Esophagus mucosa (tissue), 1 donor: Measurements from ENCODE around the gene ROR2. TPM values are rescaled to one million over a fixed set of nuclear protein-coding genes. Genes with fewer than 3 reads are reported as not detected.
"Not testable (repeated sequence)": the region's sequence is repeated elsewhere in the genome, so short reads cannot be mapped to it uniquely, and the experiment has no call there.

Source experiments
- ATAC-seq: fragments of 200-7000 bp; cut with Tn5 transposase; one replicate; pipeline ENCODE4 v1.9.1; 2020
- total RNA-seq: library from RNA; stranded (reverse); gene quantifications from one replicate; pipeline ENCODE4 v1.2.4, GENCODE V29; 2023
- donor health status: DM: yes; HTN: yes; CAD: no.

The ROR2 gene
- total RNA-seq, 1 donor from 2014 or later = 2.5 TPM

DNA sequence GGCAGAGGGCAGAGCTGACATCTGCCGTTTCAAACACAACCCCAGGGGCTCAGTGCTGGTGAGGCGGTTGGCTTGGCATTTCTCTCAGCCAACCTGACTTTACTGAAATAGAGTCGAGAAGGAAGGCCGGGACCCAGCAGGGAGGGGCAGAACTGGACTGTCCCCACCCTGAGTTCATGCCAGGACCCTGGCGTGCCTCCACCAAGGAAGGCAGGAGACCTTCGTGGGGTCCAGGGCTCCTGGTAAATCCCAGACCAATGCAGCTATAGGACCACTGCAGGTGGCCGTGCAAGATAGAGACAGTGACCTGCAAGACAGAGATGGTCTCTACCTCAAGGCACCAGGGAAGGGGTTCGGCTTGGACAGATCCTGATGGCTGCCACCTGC, 132.9 kb downstream of the ROR2 start:
- no peak for ATAC-seq

DNA sequence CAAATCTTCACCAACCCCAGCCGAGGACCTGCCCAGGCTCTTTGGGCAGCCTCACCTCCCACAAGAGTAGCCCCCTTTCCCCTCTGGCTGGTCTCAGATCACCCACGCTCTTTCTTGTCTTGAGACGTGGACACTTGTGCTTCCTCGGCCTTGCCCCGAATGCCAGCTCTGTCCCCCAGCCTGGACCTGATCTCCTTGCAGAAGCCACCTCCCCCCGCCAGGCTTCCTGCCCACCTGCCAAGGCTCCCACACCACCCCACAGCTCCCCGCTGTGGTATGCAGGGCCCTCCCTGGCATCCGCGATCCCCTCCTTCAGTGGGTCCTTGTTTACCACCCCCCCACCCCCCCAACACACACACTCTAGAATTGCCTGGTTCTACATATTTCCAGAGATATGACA, 133.7 kb downstream of the ROR2 start:
- ATAC-seq = no peak

- no peak for ATAC-seq
Measured at GRCh38 chr9:91815896-91816295, 134.1 kb downstream of the ROR2 start.

GRCh38 chr9:91814753-91815152, 135.3 kb downstream of the ROR2 start:
- no peak for ATAC-seq

- no peak for ATAC-seq
Measured at GRCh38 chr9:91814201-91814600, 135.8 kb downstream of the ROR2 start.

GRCh38 chr9:91813176-91813795, 136.7 kb downstream of the ROR2 start:
- no peak for ATAC-seq

- ATAC-seq = no peak
Measured at GRCh38 chr9:91812191-91812590, 137.8 kb downstream of the ROR2 start.

DNA sequence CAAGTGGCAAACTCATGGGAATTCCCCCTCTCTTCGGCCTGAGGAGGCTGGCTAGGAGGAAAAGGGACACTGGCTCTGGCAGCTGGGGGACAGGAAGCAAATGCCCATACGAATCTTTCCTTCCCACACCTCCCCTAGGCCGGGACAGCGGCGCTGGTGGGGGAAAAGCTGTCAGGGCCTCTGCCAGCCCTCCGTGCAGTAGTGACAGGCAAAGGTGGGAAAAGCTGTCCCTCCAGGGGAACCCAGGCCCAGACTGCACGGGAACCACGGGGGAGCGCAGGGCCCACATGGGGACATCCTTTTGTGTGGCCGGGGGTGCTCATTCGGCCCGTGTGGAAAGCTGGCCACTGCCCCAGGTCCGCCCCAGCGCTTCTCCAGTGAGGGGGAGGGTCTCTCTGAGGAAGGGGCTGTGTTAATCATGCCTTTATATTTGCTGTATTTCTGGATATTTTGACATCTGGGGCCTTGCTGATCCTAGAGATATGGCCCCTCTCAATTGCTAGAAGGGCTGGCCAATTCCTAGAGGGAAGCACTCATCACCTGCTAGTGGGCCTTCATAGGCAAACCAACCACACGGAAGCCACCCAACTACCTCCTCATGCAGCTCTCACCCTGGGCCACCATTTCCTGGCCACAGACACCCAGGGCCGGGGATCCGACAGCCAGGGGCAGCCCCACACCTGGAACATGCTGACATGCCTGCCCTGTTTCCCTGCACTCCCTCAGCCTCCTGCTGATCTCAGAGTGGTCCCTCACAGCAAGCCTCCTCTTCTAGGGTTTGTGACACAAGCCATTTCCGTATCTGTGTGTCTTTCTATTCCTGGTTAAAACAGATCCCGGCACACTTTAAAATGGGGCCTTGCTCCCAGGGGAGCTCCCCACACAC, 138.8 kb downstream of the ROR2 start:
- no peak for ATAC-seq

DNA sequence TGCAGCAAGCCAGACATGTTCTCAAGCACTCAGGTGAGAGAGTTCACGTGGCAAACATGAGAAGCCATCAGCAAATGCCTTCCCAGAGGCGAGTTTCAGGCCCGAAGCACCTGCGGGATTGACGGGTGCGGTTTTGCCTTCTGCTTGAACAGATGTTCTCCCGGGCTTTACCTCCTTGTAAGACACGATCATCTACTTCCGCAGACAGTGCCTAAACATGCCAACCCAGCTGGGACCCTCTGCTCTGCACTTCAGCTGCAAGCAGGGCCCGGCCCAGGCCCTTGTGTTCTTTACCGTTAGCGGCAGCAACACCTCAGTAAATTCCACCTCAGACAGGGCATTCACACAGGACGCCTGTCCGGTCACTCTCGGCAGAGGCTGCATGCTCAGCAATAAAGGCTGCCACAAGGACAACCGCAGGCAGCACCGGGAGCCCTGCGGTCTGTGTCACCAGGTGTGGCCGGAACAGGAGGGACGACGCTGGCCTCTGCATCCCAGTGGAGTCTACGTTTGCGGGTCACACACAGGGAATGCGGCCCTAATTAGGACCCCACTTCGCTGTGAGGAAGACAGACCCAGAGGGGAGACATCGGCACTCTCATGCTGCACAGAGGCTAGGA, 139.6 kb downstream of the ROR2 start:
- ATAC-seq = no peak

- ATAC-seq = peak; percentile 15
Measured at GRCh38 chr9:91809581-91810285, 140.3 kb downstream of the ROR2 start.

DNA sequence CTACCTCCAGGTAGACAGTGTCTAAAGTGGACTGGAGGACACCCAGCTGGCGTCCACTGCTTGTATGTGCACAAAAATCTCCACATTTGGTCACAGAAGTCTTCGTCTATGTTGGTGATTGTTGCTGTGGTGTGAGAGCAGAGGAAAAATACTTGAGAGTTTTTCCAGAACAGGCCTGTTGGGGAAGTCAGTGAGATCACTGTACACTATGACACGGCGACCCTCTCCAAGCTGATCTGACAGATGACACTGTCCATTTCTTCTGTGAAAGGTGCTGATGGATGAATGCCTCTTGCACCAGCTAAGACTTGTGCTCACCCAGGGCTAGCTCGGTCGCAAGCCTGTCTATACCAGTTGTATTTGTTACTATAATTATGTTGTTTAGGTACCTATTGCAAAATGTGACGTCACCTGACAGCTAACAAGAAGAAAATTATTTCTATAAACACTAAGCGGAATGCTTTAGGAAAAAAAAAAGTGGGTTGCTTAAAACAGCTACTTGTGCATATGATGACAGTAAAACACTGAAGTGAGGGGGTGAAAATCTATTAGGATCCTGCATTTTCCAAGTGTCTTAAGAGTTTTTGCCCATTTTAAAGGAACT, 142.3 kb downstream of the ROR2 start:
- ATAC-seq = no peak

GRCh38 chr9:91805031-91805430, 145.0 kb downstream of the ROR2 start:
- ATAC-seq = no peak

DNA sequence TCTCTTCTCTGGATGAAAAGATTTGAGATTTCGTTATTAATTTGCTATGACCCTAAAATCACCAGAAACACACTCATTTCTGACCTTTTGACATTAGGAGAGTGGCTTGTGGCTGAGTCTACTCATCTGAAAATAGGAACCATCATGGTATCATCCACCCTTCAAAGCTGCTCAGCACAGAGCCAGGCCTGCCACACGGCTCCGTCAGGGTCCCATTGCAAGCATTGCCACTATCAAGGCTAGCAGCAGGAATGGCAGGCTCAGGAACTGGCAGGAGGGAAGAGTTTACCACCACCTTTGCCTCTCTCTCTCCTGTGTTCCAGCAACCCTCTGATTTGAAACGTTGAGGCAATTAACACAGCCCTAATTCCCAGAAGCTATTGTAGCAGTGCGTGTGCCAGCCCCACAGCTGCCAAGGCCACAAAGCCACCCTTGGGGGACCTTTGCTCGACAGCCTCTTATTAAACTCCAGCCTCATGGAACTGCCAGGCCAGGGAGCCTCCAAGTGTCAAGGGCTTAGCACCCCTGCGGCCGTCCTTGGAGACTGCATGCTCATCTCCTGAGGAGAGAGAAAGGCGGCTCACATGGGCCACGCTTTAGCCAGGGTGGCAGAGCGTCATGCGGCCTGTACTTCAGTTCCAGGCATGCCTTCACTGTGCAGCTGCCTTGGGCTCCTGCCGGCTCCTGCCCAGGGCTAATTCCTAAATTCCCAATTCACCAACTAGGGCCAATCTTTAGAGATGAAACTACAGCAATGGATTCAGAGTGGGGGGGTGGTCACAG, 145.9 kb downstream of the ROR2 start:
- no peak for ATAC-seq

DNA sequence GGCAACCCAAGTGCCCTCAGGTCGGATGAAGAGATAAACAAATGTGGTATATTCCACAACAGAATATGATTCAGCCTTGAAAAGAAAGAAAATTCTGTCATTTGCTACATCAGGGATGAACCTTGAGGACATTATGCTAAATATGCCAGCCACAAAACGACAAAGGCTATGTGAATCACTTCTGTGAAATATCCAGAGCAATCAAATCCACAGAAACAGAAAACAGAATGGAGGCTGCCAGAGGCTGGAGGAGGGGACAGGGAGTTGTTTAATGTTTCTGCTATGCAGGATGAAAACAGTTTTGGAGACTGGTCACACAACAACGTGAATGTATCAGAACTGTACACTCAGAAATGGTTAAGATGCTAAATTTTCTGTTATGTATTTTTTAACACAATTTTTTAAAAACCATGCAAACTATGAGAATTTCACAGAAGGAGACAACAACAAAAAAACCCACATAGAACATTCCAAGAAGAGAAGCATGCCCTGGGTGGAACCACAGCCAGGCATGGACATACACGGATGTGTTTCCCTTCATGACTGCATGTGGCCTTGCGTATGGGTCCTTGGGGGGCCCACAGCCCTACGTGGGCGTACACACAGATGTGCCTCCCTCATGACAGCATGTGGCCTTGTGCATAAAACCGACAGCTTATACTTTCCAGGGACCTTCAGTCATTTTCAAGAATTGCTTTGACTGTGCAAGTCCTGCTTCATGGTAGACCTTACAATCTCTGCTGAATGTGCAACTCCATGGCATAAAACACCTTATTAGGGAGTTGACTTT, 146.7 kb downstream of the ROR2 start:
- ATAC-seq = no peak

DNA sequence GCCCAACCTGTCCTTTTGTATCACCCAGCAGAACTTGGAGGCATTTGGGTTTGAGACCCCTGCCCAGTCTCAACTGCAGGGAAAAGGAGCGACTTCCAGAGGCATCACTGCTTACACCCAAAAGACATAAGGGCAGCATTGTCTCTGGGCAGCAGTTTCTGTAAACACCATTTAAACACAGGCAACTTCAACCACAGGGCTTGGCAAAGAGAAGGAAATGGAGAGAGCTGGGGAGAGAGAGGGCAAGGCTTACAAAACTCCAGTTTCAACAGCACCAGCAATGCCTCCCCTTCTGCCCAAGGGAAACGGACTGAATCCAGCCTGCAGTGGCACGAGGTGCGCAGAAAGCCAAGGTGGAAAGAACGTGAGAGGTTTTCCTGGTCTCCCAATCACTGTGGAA, 147.6 kb downstream of the ROR2 start:
- ATAC-seq = no peak

- no peak for ATAC-seq
Measured at GRCh38 chr9:91800473-91801030, 149.5 kb downstream of the ROR2 start.

- peak; percentile 21 for ATAC-seq
Measured at GRCh38 chr9:91799113-91799744, 150.8 kb downstream of the ROR2 start.

DNA sequence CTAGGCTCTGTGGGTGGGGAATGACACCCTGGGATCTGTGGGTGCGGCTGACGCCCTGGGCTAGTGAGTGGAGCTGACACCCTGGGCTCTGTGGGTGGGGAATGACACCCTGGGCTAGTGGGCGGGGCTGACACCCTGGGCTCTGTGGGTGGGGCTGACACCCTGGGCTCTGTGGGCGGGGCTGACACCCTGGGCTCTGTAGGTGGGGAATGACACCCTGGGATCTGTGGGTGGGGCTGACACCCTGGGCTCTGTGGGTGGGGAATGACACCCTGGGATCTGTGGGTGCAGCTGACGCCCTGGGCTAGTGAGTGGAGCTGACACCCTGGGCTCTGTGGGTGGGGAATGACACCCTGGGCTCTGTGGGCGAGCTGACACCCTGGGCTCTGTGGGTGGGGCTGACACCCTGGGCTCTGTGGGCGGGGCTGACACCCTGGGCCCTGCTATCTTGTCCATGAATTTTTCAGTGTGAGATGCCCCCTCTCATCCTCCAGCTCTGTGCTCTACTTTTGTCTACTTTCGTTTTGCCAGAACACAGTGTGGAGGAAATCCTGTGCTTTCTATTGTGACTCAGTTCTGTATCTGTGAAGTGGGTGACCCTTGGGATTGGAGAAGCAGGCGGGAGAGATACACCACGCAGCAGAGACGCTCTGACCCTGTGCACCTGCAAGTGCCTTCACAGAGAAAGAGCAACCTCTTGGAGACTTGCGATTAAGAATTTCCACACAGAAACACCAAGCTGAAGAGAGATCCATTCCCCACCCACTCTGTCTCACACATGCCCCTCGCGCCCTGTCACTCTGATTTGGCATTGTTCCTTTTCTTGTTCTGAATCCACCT, 151.5 kb downstream of the ROR2 start:
- peak; percentile 13 for ATAC-seq

- ATAC-seq = not testable (repeated sequence)
Measured at GRCh38 chr9:91797517-91797916, 152.5 kb downstream of the ROR2 start.
